Endothelial cell of umbilical vein (primary cell): ENCODE measurements around the gene CTNS.

Experiments used
- EZH2 ChIP-seq: IDR thresholded peaks from 2 replicates; pipeline ENCODE4 v1.6.1; 2012; ENCODE audit warnings: borderline replicate concordance, low read depth, mild to moderate bottlenecking, moderate library complexity, low read length, inconsistent platforms; ENCODE audit not compliant: severe bottlenecking
- MYC ChIP-seq: IDR thresholded peaks from one replicate; pipeline ENCODE4 v1.6.1; 2011; ENCODE audit warnings: mild to moderate bottlenecking, low read depth, low read length
- POLR2A ChIP-seq: IDR thresholded peaks from 2 replicates; pipeline ENCODE4 v1.6.1; 2012; ENCODE audit warnings: low read depth, mild to moderate bottlenecking, control low read depth, low read length
- POLR2AphosphoS5 ChIP-seq: IDR thresholded peaks from 2 replicates; pipeline ENCODE4 v1.6.1; 2012; ENCODE audit warnings: low read depth, mild to moderate bottlenecking, control low read depth, low read length, moderate library complexity; ENCODE audit not compliant: insufficient read depth
- TF ChIP-seq, protein P1 (sequence below), 2 donors: IDR thresholded peaks; 1 replicate in 1 of 2; 2 replicates in 1 of 2; pipeline ENCODE4 v1.5.1; 2011; ENCODE audit warnings: low read length in 2 of 2, mild to moderate bottlenecking in 2 of 2, moderate library complexity in 2 of 2, control low read depth in 1 of 2, inconsistent platforms in 1 of 2, low read depth in 1 of 2; ENCODE audit not compliant: insufficient read depth in 1 of 2; ENCODE audit errors: extremely low read depth in 1 of 2

DNA sequence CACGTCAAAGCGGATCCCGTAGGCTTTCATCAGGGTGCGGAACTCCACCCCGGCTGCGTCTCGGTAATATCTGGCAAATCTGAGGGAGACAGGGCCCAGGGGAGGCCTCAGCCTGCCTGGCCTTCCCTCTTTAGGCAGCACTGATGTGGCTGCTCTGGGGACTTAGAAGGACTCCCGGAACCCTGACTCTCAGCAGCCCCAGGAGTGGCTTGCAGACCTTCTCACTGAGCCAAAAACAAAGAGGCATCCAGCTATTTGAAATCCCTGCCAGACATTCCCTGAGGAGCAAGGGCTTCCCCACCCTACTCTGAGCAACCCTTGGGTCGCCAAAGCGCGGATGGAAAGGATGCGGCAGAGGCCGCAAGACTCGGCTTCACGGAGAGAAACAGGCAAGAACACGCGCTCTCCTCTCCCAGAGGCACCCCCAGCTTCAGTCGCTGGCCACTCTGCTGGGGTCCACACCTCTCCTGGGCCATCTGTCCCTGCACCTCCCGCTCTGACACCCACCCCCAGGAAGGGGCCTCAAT, 51.5 kb downstream of the CTNS start:
- TF ChIP-seq POLR2A (no peak), POLR2AphosphoS5 (no peak), EZH2 (no peak), MYC (no peak)
- TF ChIP-seq, protein P1, sequence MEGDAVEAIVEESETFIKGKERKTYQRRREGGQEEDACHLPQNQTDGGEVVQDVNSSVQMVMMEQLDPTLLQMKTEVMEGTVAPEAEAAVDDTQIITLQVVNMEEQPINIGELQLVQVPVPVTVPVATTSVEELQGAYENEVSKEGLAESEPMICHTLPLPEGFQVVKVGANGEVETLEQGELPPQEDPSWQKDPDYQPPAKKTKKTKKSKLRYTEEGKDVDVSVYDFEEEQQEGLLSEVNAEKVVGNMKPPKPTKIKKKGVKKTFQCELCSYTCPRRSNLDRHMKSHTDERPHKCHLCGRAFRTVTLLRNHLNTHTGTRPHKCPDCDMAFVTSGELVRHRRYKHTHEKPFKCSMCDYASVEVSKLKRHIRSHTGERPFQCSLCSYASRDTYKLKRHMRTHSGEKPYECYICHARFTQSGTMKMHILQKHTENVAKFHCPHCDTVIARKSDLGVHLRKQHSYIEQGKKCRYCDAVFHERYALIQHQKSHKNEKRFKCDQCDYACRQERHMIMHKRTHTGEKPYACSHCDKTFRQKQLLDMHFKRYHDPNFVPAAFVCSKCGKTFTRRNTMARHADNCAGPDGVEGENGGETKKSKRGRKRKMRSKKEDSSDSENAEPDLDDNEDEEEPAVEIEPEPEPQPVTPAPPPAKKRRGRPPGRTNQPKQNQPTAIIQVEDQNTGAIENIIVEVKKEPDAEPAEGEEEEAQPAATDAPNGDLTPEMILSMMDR (IDR thresholded peaks at IDR 0.05; ENCODE audit: extremely low read depth in 1 of 2, insufficient read depth in 1 of 2, low read depth in 1 of 2, low read length in 2 of 2): no peak
